ENCODE results near the gene RPL27. TPM values are rescaled to one million over a fixed set of nuclear protein-coding genes. Genes with fewer than 3 reads are reported as not detected.
"Not testable (repeated sequence)": the region's sequence is repeated elsewhere in the genome, so short reads cannot be mapped to it uniquely, and the experiment has no call there.

The RPL27 gene
- polyA plus RNA-seq, 1 experiment = 4,202 TPM

- ChIA-PET POLR2A (no interaction called here), CTCF (interaction anchor here (1.0 to 1.1 kb wide), 2 partner anchors 13 to 48 kb away, joined by 3 to 5 read pairs; partner anchors contain the start of gene RPL27)
- DNase-seq (ENCODE audit: low read depth, low spot score) = no peak
- TF ChIP-seq, protein P1, sequence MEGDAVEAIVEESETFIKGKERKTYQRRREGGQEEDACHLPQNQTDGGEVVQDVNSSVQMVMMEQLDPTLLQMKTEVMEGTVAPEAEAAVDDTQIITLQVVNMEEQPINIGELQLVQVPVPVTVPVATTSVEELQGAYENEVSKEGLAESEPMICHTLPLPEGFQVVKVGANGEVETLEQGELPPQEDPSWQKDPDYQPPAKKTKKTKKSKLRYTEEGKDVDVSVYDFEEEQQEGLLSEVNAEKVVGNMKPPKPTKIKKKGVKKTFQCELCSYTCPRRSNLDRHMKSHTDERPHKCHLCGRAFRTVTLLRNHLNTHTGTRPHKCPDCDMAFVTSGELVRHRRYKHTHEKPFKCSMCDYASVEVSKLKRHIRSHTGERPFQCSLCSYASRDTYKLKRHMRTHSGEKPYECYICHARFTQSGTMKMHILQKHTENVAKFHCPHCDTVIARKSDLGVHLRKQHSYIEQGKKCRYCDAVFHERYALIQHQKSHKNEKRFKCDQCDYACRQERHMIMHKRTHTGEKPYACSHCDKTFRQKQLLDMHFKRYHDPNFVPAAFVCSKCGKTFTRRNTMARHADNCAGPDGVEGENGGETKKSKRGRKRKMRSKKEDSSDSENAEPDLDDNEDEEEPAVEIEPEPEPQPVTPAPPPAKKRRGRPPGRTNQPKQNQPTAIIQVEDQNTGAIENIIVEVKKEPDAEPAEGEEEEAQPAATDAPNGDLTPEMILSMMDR (IDR thresholded peaks at IDR 0.05; ENCODE audit: low read depth, low read length) = no peak
- no peak overlapping the region for H3K27ac ChIP-seq (ENCODE audit: low read depth, low read length)
- no peak overlapping the region for H3K4me3 ChIP-seq (ENCODE audit: low read depth, low read length)
- no peaks in the 10 kb centered on the region for H3K27me3 ChIP-seq (ENCODE audit: control insufficient read depth, insufficient read depth, low read length)
- no peaks in the 10 kb centered on the region; the same call in 1 of the 2 replicates for H3K9me3 ChIP-seq (ENCODE audit: control insufficient read depth, insufficient read depth, low read length)
Observed at GRCh38 chr17:42985225-42985624, 13.0 kb upstream of the RPL27 start.

- Histone ChIP-seq H3K27ac (ENCODE audit: low read depth, low read length) (no peak overlapping the region), H3K4me3 (ENCODE audit: low read depth, low read length) (no peak overlapping the region), H3K27me3 (ENCODE audit: control insufficient read depth, insufficient read depth, low read length) (no peaks in the 10 kb centered on the region), H3K9me3 (ENCODE audit: control insufficient read depth, insufficient read depth, low read length) (no peaks in the 10 kb centered on the region)
- ChIA-PET POLR2A (no interaction called here), CTCF (interaction anchor here (2.3 kb wide), 1 partner anchor 9 kb away, joined by 14 read pairs; the partner anchor contains the start of gene RPL27)
- DNase-seq (ENCODE audit: low read depth, low spot score) = no peak
- TF ChIP-seq, protein P1 (IDR thresholded peaks at IDR 0.05; ENCODE audit: low read depth, low read length) = no peak
Observed at GRCh38 chr17:42989141-42989540, 9.1 kb upstream of the RPL27 start.

DNA sequence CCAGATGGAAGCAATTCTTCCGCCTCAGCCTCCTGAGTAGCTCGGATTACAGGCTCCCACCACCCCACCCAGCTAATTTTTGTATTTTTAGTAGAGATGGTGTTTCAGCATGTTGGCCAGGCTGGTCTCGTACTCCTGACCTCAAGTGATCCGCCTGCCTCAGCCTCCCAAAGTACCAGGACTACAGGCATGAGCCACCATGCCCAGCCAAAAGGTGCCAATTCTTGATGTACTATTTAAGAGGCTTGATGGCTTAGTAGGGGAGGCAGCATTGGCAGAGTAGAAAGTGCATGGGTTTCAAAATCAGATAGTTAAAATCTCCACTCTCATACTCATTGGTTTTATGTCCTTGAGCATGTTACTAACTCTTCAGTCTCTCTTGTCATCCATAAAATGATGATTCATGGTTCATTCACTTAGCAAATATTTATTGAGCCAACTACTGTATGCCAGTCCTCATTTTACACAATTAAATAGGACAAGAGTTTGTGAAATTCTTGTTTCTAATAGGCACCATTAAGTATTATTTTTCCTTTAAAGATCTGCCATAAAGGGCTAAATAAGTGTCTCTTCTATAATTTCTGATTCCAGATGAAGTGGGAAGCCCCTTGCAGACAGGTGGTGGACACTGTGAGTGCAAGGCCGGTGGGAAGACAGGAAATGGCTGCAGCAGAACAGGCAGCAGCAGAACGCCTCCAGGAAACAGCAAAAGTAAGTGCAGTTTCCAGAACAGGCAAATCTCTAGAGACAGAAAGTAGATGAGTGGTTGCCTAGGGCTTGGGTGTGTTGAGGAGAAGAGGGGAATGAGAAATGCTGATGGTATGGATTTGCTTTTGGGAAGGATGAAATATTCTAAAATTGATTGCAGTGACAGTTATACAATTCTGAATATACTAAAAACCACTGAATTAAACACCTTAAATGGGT lies 8.2 kb upstream of the RPL27 start:
- DNase-seq (ENCODE audit: low read depth, low spot score) = no peak
- TF ChIP-seq, protein P1 (IDR thresholded peaks at IDR 0.05; ENCODE audit: low read depth, low read length) = no peak
- H3K4me3 ChIP-seq (ENCODE audit: low read depth, low read length) = no peak overlapping the region
- CTCF ChIA-PET = no interaction called here
- no peaks in the 10 kb centered on the region for H3K27me3 ChIP-seq (ENCODE audit: control insufficient read depth, insufficient read depth, low read length)
- POLR2A ChIA-PET = no interaction called here
- no peak overlapping the region for H3K27ac ChIP-seq (ENCODE audit: low read depth, low read length)
- H3K9me3 ChIP-seq (ENCODE audit: control insufficient read depth, insufficient read depth, low read length) = no peaks in the 10 kb centered on the region

DNA sequence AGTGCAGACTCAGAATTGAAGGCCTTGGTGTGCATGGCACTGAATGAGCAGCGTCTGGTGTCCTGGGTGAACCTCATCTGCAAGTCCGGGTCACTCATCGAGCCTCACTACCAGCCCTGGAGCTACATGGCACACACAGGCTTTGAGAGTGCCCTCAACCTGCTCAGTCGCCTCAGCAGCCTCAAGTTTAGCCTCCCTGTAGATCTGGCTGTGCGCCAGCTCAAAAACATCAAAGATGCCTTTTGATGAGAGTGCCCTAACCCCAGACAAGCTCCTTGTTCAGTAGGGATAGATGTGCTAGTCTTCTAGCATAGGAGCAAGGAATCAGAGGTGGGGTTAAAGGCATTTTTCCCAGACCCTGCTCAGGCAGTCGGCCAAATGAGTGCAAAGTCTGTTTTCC lies 6.7 kb upstream of the RPL27 start:
- Histone ChIP-seq H3K4me3 (ENCODE audit: low read depth, low read length) (no peak overlapping the region), H3K27ac (ENCODE audit: low read depth, low read length) (no peak overlapping the region), H3K9me3 (ENCODE audit: control insufficient read depth, insufficient read depth, low read length) (no peaks in the 10 kb centered on the region), H3K27me3 (ENCODE audit: control insufficient read depth, insufficient read depth, low read length) (no peaks in the 10 kb centered on the region)
- no peak for DNase-seq (ENCODE audit: low read depth, low spot score)
- CTCF ChIA-PET = no interaction called here
- TF ChIP-seq, protein P1 (IDR thresholded peaks at IDR 0.05; ENCODE audit: low read depth, low read length) = no peak
- POLR2A ChIA-PET = no interaction called here

DNA sequence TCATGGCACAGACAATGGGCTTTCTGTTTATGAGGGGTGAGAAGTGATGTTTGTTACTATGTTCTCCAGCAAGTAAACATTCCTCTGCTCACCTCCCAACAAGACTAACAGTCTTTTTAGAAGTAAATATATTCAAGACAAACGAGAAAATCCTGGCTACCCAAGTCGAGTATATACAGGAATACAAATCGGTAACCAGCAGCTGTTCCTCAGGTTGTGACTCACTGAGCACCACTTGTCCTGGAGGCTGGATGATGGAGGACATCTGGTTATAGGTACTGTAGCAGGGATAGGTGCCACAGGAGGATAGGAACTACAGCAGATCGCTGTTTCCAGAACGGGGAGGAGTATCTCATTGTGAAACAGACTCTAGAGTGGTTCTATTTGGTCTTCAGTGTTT lies 5.3 kb upstream of the RPL27 start:
- Histone ChIP-seq H3K27me3 (ENCODE audit: control insufficient read depth, insufficient read depth, low read length) (no peaks in the 10 kb centered on the region), H3K27ac (ENCODE audit: low read depth, low read length) (no peak overlapping the region), H3K9me3 (ENCODE audit: control insufficient read depth, insufficient read depth, low read length) (no peaks in the 10 kb centered on the region), H3K4me3 (ENCODE audit: low read depth, low read length) (no peak overlapping the region)
- ChIA-PET POLR2A (no interaction called here), CTCF (no interaction called here)
- TF ChIP-seq, protein P1 (IDR thresholded peaks at IDR 0.05; ENCODE audit: low read depth, low read length) = no peak
- DNase-seq (ENCODE audit: low read depth, low spot score) = no peak

DNA sequence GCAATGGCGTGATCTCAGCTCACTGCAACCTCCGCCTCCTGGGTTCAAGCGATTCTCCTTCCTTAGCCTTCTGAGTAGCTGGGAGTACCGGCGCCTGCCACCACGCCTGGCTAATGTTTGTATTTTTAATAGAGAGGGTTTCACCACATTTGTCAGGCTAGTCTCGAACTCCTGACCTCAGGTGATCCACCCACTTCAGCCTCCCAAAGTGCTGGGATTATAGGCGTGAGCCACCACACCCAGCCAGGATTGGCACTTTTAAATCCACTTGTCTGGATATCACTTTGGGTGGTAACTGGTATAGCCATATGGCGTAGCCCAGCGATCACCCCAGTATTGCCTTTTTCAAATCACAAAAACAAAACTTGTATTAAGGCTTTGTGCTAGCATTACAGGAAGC lies 4.3 kb upstream of the RPL27 start:
- H3K27me3 ChIP-seq (ENCODE audit: control insufficient read depth, insufficient read depth, low read length); POLR2A ChIA-PET; H3K4me3 ChIP-seq (ENCODE audit: low read depth, low read length); DNase-seq (ENCODE audit: low read depth, low spot score); CTCF ChIA-PET; H3K27ac ChIP-seq (ENCODE audit: low read depth, low read length); H3K9me3 ChIP-seq (ENCODE audit: control insufficient read depth, insufficient read depth, low read length): not testable (repeated sequence)

Data from AG04450 (cell line).